GM12878 (cell line): ENCODE measurements around the gene MYBPC1.

Source experiments
- PBX3 ChIP-seq: IDR thresholded peaks from 2 replicates; pipeline ENCODE4 v1.6.1; 2011; ENCODE audit warnings: mild to moderate bottlenecking, low read depth, low read length, moderate library complexity; ENCODE audit not compliant: insufficient replicate concordance
- ZNF274 ChIP-seq: IDR thresholded peaks from one replicate; pipeline ENCODE4 v1.8.0; 2011; ENCODE audit not compliant: insufficient read length, insufficient read depth

GRCh38 chr12:101609198-101609597 is 14.4 kb downstream of the MYBPC1 start:
- TF ChIP-seq ZNF274 (no peak), PBX3 (no peak)
